Fibroblast of mammary gland (primary cell): Measurements from ENCODE around the gene FANCG.

Source experiments
- DNase-seq: peaks from one replicate; pipeline ENCODE4 v3.0.0-alpha.2; 2010; ENCODE audit warnings: low read depth
- H3K4me3 ChIP-seq: 2 replicates; pipeline ENCODE4 v1.5.1; 2011; ENCODE audit warnings: low read depth, mild to moderate bottlenecking, low read length, moderate library complexity; ENCODE audit not compliant: control insufficient read depth
- CTCF ChIP-seq: conservative IDR thresholded peaks from 2 replicates; pipeline ENCODE4 v1.5.1; 2011; ENCODE audit warnings: low read depth, low read length, inconsistent platforms; ENCODE audit not compliant: control insufficient read depth, insufficient read depth

The FANCG gene

GRCh38 chr9:35073279-35073612 lies 6.5 kb downstream of the FANCG start:
- no peak overlapping the region for H3K4me3 ChIP-seq
- peak; percentile 22 for DNase-seq
- no peak for TF ChIP-seq CTCF

- H3K4me3 ChIP-seq = peak within 1 kb of the TSS; percentile 77
- no peak for TF ChIP-seq CTCF
- peak; percentile 99 for DNase-seq
These were observed 7.1 kb downstream of the FANCG start, which contains the start of gene VCP for GRCh38 chr9:35072461-35073278. VCP (minus strand) TSS chr9:35072625; CDS start chr9:35072353, 272 bp downstream.

GRCh38 chr9:35071814-35072460 lies 7.8 kb downstream of the FANCG start:
- no peak for TF ChIP-seq CTCF
- peak overlapping the region; percentile 77 for H3K4me3 ChIP-seq
- peak; percentile 76 for DNase-seq

- peak; percentile 47 for DNase-seq
- H3K4me3 ChIP-seq = peak overlapping the region; percentile 77
- TF ChIP-seq CTCF = no peak
These were observed 8.6 kb downstream of the FANCG start for GRCh38 chr9:35070823-35071813.

- no peak for TF ChIP-seq CTCF
- no peak overlapping the region for H3K4me3 ChIP-seq
- DNase-seq = no peak
These were observed 10.7 kb downstream of the FANCG start for GRCh38 chr9:35069020-35069419.

- DNase-seq = no peak
- TF ChIP-seq CTCF = no peak
- H3K4me3 ChIP-seq = no peak overlapping the region
These were observed 12.7 kb downstream of the FANCG start for GRCh38 chr9:35067056-35067455.
